ENCODE data around the gene SAGE1. TPM values are rescaled to one million over a fixed set of nuclear protein-coding genes. Genes with fewer than 3 reads are reported as not detected.

Gene SAGE1, protein sequence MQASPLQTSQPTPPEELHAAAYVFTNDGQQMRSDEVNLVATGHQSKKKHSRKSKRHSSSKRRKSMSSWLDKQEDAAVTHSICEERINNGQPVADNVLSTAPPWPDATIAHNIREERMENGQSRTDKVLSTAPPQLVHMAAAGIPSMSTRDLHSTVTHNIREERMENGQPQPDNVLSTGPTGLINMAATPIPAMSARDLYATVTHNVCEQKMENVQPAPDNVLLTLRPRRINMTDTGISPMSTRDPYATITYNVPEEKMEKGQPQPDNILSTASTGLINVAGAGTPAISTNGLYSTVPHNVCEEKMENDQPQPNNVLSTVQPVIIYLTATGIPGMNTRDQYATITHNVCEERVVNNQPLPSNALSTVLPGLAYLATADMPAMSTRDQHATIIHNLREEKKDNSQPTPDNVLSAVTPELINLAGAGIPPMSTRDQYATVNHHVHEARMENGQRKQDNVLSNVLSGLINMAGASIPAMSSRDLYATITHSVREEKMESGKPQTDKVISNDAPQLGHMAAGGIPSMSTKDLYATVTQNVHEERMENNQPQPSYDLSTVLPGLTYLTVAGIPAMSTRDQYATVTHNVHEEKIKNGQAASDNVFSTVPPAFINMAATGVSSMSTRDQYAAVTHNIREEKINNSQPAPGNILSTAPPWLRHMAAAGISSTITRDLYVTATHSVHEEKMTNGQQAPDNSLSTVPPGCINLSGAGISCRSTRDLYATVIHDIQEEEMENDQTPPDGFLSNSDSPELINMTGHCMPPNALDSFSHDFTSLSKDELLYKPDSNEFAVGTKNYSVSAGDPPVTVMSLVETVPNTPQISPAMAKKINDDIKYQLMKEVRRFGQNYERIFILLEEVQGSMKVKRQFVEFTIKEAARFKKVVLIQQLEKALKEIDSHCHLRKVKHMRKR
- total RNA-seq = not detected in 2 replicates

DNA sequence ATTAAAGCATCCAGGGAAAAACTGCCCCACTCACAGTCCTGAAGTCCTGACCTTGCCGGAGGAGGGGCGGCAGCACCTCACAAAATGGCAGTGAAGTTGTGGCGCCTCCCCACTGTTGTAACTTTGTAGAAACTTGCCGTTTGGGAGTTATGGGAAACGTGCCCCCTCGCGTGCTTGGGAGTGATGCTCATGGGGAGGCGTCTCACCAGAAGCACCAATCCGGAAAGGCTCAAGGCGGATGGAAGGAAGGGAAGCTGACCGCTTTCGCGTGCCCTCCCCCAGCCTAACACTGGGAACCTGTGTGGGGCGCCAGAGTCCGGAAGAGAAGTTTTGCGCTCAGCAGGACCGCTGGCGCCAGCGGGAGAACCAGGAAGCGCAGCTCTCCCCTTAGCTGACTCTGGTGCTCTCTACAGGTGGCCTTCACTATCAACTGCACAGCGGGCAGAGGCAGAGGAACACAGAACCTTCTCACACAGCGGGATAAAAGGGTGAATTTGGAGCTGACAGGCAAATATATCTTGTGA, at the start of gene SAGE1, which contains the start of gene CT45A10:
TSS of gene SAGE1 (plus strand) at position 423 of the 524 bp plus-strand sequence. CDS start 2,527 bp downstream, outside the sequence.
TSS of gene CT45A10 (minus strand) at position 151 of the 524 bp plus-strand sequence. CDS start 8,100 bp downstream, outside the sequence.

DNA sequence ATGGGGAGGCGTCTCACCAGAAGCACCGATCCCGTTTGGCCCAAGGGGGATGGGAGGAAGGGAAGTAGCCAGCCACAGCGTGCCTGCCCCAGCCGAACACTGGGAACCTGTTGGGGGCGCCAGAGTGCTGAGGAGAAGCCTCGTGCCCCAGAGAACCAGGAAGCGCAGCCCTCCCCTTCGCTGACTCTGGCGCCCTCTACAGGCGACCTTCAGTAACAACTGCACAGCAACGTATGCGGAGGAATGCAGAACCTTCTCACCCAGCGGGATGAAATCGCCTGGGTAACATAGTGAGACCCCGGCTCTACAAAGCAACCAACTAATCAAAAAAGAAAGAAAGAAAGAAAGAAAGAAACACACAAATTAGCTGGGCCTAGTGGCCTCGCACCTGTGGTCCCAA, 39.1 kb upstream of the SAGE1 start, which contains the start of gene CT45A8:
TSS of gene CT45A8 (minus strand) at position 101 of the 400 bp plus-strand sequence. CDS start 3,755 bp downstream, outside the sequence.

DNA sequence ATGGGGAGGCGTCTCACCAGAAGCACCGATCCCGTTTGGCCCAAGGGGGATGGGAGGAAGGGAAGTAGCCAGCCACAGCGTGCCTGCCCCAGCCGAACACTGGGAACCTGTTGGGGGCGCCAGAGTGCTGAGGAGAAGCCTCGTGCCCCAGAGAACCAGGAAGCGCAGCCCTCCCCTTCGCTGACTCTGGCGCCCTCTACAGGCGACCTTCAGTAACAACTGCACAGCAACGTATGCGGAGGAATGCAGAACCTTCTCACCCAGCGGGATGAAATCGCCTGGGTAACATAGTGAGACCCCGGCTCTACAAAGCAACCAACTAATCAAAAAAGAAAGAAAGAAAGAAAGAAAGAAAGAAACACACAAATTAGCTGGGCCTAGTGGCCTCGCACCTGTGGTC, 21.8 kb upstream of the SAGE1 start, which contains the start of gene CT45A9:
TSS of gene CT45A9 (minus strand) at position 101 of the 400 bp plus-strand sequence. CDS start 3,751 bp downstream, outside the sequence.

Other genes with a start within 250 kb of the SAGE1 start
- not detected in 2 replicates for gene CT45A1, start 180.1 kb upstream of the SAGE1 start, total RNA-seq
- gene CT45A3, start 125.5 kb upstream of the SAGE1 start, total RNA-seq = not detected in 2 replicates
- gene CT45A5, start 108.2 kb upstream of the SAGE1 start, total RNA-seq = not detected in 2 replicates
- not detected in 2 replicates for gene CT45A6, start 90.9 kb upstream of the SAGE1 start, total RNA-seq
- not detected in 2 replicates for gene CT45A2, start 73.7 kb upstream of the SAGE1 start, total RNA-seq
- not detected in 2 replicates for gene CT45A7, start 56.4 kb upstream of the SAGE1 start, total RNA-seq
- not detected in 2 replicates for gene CT45A8, start 39.2 kb upstream of the SAGE1 start, total RNA-seq
- not detected in 2 replicates for gene CT45A9, start 21.9 kb upstream of the SAGE1 start, total RNA-seq
- not detected in 2 replicates for gene CT45A10, start 272 bp upstream of the SAGE1 start, total RNA-seq
- gene MMGT1, start 80.3 kb downstream of the SAGE1 start, total RNA-seq = 18.9 and 20.7 TPM in 2 replicates
- 16.0 and 16.7 TPM in 2 replicates for gene SLC9A6, start 91.7 kb downstream of the SAGE1 start, total RNA-seq